Esophagus muscularis mucosa (tissue), 4 donors: ENCODE data around the gene TMEM97.

ENCODE experiments used
- CTCF ChIP-seq, 3 experiments: fragments of 200-600 bp in 2 of 3; fragments of 450-650 bp in 1 of 3; sonication (generic) in 2 of 3; IDR thresholded peaks; one replicate each; pipeline ENCODE4 v1.5.1; 2017 to 2019; ENCODE audit warnings: antibody characterized with exemption in 3 of 3, mild to moderate bottlenecking in 2 of 3, moderate library complexity in 1 of 3
- EP300 ChIP-seq: sonication (generic); formaldehyde crosslinking; IDR thresholded peaks from one replicate; pipeline ENCODE4 v1.6.1; 2017; ENCODE audit warnings: antibody characterized with exemption
- POLR2A ChIP-seq: fragments of 450-650 bp; IDR thresholded peaks from one replicate; pipeline ENCODE4 v1.6.1; 2017; ENCODE audit warnings: antibody characterized with exemption, moderate library complexity, mild to moderate bottlenecking, low read depth
- POLR2AphosphoS5 ChIP-seq, 2 donors: sonication (generic); formaldehyde crosslinking; IDR thresholded peaks; one replicate each; pipeline ENCODE4 v1.6.1; 2017; ENCODE audit warnings: antibody characterized with exemption in 2 of 2

GRCh38 chr17:28327031-28327607 lies 8.1 kb downstream of the TMEM97 start:
- TF ChIP-seq CTCF (IDR thresholded peaks at IDR 0.05) (no peak), POLR2AphosphoS5 (IDR thresholded peaks at IDR 0.05) (no peak), POLR2A (no peak), EP300 (no peak)
